ENCODE data around the gene WDR37. TPM values are rescaled to one million over a fixed set of nuclear protein-coding genes. Genes with fewer than 3 reads are reported as not detected.

WDR37 gene
- total RNA-seq, 1 experiment from 2014 or later, result 9.6 TPM

GRCh38 chr10:1078668-1079067 is 22.5 kb downstream of the WDR37 start:
- no peak overlapping the region for H3K4me3 ChIP-seq (ENCODE audit: low read depth in 2 of 2, low read length in 2 of 2)
- H3K27me3 ChIP-seq (ENCODE audit: control insufficient read depth, insufficient read depth, low read length), result no peaks in the 10 kb centered on the region
- CTCF ChIA-PET, result interaction anchor here (0.7 kb wide), 1 partner anchor 1826 kb away, joined by 3 read pairs; no protein-coding TSS in a partner anchor
- H3K4me1 ChIP-seq (ENCODE audit: control insufficient read depth, insufficient read depth, low read length), result no peaks in the 10 kb centered on the region
- intact Hi-C loops (cut with micrococcal nuclease; ENCODE audit: unreplicated experiment), result no loop called here
- H3K36me3 ChIP-seq (ENCODE audit: control insufficient read depth, insufficient read depth, low read length), result no peaks in the 10 kb centered on the region; the same call in none of the 2 replicates
- H3K27ac ChIP-seq (ENCODE audit: low read length), result no peak overlapping the region
- DNase-seq (ENCODE audit: low read depth, low spot score) (no peak), ATAC-seq (no peak)
- no peak for TF ChIP-seq TCF7L2 (IDR thresholded peaks at IDR 0.05; ENCODE audit: low read depth, low read length)
- no peak for TF ChIP-seq CTCF (IDR thresholded peaks at IDR 0.05)
- TF ChIP-seq SIN3A (IDR thresholded peaks at IDR 0.05; ENCODE audit: borderline replicate concordance, insufficient read depth, low read depth, low read length), result no peak
- no peak for TF ChIP-seq REST (IDR thresholded peaks at IDR 0.05; ENCODE audit: insufficient read depth in 1 of 2, low read depth in 2 of 2, low read length in 1 of 2)
- no peak for TF ChIP-seq POLR2AphosphoS5 (IDR thresholded peaks at IDR 0.05; ENCODE audit: low read depth, low read length)
- BruUV-seq (replicated peaks), result no TSS peak
- no peaks in the 10 kb centered on the region for H3K9me3 ChIP-seq (ENCODE audit: control insufficient read depth, insufficient read depth, low read depth, low read length)
- in situ Hi-C loops (cut with HindIII; ENCODE audit: low pct_unique_long_range_greater_than_20kb, low sequenced_read_pairs), result no loop called here
- POLR2A ChIA-PET, result interaction anchor here (0.7 kb wide), 1 partner anchor 106 kb away, joined by 6 read pairs; no protein-coding TSS in a partner anchor

DNA sequence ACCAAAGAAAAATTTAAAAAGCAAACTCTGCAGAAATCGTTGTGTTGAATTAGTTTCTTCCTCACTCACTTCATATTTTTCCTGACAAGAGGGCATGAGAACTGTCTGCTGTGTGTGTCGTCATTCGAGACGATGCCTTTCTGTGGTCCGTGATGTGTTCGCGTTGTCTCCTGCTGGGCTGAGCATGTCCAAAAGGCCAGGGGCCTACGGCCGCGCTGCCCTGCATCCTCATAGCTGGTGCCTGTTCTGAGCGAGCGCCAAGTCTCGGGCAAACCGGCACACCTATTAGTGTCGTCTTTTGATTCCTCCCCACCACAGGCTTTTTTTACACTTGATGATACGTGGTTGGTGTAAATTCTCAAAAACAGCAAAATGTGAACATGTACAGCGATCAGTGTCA is 27.4 kb downstream of the WDR37 start:
- intact Hi-C loops (cut with micrococcal nuclease; ENCODE audit: unreplicated experiment) (no loop called here), in situ Hi-C loops (cut with HindIII; ENCODE audit: low pct_unique_long_range_greater_than_20kb, low sequenced_read_pairs) (no loop called here)
- ATAC-seq (no peak), DNase-seq (ENCODE audit: low read depth, low spot score) (no peak)
- no peak overlapping the region for H3K27ac ChIP-seq (ENCODE audit: low read length)
- no peaks in the 10 kb centered on the region; the same call in none of the 2 replicates for H3K36me3 ChIP-seq (ENCODE audit: control insufficient read depth, insufficient read depth, low read length)
- CTCF ChIA-PET, result no interaction called here
- TF ChIP-seq TCF7L2 (IDR thresholded peaks at IDR 0.05; ENCODE audit: low read depth, low read length), result no peak
- no peak for TF ChIP-seq POLR2AphosphoS5 (IDR thresholded peaks at IDR 0.05; ENCODE audit: low read depth, low read length)
- no peak for TF ChIP-seq CTCF (IDR thresholded peaks at IDR 0.05)
- TF ChIP-seq SIN3A (IDR thresholded peaks at IDR 0.05; ENCODE audit: borderline replicate concordance, insufficient read depth, low read depth, low read length), result no peak
- TF ChIP-seq REST (IDR thresholded peaks at IDR 0.05; ENCODE audit: insufficient read depth in 1 of 2, low read depth in 2 of 2, low read length in 1 of 2), result no peak
- BruUV-seq (replicated peaks), result no TSS peak
- no peak overlapping the region for H3K4me3 ChIP-seq (ENCODE audit: low read depth in 2 of 2, low read length in 2 of 2)
- no peaks in the 10 kb centered on the region for H3K4me1 ChIP-seq (ENCODE audit: control insufficient read depth, insufficient read depth, low read length)
- no peaks in the 10 kb centered on the region for H3K27me3 ChIP-seq (ENCODE audit: control insufficient read depth, insufficient read depth, low read length)
- H3K9me3 ChIP-seq (ENCODE audit: control insufficient read depth, insufficient read depth, low read depth, low read length), result no peaks in the 10 kb centered on the region
- POLR2A ChIA-PET, result no interaction called here
